GM10248 (cell line): ENCODE measurements around the gene KLHL25.

ENCODE experiments used
- CTCF ChIA-PET: fragments of 300-600 bp; sonication (Branson Sonifier 250); formaldehyde crosslinking; extraction: SDS; loops from one replicate; lab custom pipeline; 2021; ENCODE audit warnings: antibody characterized with exemption; lab: Yijun Ruan, JAX
- POLR2A ChIA-PET: fragments of 350-650 bp; sonication (Branson Sonifier 250); formaldehyde crosslinking; extraction: SDS; loops from one replicate; lab custom pipeline; 2020; ENCODE audit warnings: antibody characterized with exemption; lab: Yijun Ruan, JAX
- DNase-seq: peaks from one replicate; pipeline ENCODE4 v3.0.0; 2012; ENCODE audit errors: extremely low spot score
- TF ChIP-seq, protein P1 (sequence below): IDR thresholded peaks from 2 replicates; pipeline ENCODE4 v1.5.1; 2012; ENCODE audit warnings: mild to moderate bottlenecking, low read depth; ENCODE audit errors: extremely low read depth, missing control alignments, control extremely low read depth

KLHL25 gene

DNA sequence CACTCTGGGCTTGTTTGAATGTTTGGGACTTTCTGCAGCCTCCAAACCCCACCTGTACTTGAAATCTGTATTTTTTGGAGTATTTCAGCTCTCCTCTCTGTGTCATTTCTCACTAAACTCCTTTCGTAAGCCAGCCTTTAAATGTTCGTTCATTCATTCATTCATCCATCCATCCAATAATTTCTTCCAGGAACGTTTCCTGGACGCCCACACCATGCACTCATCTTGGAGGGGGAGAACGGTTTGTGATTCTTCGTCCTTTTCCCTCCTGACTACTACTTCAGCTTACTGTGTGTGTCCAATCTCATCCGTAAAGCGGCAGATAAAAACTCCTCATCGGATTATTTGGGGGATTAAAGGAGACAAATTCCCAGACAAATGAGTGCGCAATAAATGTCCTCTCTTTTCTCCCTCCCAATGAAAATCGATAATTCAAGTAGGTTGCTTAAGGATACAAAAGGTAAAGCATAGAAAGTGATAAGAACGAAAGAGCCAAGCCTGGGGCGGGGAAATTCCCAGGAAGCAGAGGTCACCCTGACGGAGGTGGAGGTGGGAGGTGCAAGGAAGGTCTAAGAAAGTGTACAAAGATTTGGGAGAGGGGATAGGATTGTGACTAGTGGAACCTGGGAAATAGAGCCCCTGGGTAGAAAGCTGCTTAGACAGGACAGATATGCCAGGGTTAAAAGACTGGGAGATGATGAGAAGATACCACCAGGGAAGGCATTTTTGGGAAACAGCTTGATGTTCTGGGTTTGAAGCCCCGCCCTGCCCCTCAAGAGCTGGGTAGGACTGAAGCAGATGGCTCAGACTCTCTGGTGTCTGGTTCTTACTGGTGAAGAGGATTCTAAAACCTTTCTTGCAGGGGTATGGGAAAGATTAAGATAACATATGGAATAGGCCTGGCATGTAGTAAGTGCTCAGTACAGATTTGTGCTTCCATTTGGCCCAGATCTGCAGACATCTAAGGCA, 896 bp upstream of the KLHL25 start:
- POLR2A ChIA-PET = no interaction called here
- TF ChIP-seq, protein P1, sequence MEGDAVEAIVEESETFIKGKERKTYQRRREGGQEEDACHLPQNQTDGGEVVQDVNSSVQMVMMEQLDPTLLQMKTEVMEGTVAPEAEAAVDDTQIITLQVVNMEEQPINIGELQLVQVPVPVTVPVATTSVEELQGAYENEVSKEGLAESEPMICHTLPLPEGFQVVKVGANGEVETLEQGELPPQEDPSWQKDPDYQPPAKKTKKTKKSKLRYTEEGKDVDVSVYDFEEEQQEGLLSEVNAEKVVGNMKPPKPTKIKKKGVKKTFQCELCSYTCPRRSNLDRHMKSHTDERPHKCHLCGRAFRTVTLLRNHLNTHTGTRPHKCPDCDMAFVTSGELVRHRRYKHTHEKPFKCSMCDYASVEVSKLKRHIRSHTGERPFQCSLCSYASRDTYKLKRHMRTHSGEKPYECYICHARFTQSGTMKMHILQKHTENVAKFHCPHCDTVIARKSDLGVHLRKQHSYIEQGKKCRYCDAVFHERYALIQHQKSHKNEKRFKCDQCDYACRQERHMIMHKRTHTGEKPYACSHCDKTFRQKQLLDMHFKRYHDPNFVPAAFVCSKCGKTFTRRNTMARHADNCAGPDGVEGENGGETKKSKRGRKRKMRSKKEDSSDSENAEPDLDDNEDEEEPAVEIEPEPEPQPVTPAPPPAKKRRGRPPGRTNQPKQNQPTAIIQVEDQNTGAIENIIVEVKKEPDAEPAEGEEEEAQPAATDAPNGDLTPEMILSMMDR = no peak
- CTCF ChIA-PET = interaction anchor here (1.6 to 1.7 kb wide), 2 partner anchors 23 to 45 kb away, joined by 5 read pairs; no protein-coding TSS in a partner anchor
- DNase-seq = no peak

DNA sequence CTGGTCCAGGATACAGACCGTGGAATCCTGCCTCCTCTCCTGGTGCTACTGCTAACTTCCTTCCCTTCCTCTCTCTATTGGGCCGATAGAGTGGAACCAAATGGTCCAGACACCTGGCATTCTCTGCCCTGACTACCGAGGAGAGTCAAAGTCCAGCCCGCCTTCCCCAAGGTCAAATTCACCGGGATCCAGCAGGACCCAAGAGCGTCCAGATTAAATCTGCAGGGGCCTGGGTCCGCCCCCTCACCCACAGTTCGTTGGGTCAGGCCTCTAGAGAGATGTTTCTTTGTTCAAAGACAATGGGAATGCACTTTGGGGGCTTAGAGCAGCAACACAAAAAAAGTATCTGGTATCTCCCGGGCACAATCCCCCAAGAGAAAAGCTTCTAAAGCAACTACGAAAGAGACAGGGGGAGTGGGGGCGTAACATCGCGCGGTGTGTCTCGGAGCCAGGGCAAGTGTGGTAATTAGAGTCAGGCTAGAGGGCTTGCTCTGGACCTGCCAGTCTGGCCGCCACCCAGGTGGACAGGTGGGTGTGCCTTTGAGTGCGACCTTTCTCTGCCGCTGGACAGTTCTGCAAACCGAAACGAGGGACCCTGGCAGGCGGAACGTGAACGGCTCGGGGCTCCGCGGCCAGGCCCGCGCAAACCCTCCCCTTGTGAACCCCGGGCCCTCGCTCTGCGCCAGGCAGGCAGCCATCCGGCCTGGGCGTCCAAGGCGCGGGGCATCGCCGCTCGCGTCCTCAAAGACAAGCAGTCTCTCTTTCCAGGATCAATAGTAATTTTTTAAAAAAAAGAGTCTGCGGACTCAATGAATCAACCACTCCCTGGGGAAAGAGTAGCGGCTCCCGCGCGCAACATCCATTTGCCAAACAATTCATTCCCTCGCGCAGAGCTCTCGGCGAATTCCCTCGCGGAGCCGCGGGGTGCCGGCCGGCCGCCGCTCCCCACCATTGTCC, 806 bp downstream of the KLHL25 start:
- ChIA-PET POLR2A (no interaction called here), CTCF (no interaction called here)
- TF ChIP-seq, protein P1 = no peak
- DNase-seq = no peak

- DNase-seq = no peak
- POLR2A ChIA-PET = no interaction called here
- CTCF ChIA-PET = no interaction called here
- TF ChIP-seq, protein P1 = no peak
Measured at GRCh38 chr15:85792912-85793590, 1.7 kb downstream of the KLHL25 start.

DNA sequence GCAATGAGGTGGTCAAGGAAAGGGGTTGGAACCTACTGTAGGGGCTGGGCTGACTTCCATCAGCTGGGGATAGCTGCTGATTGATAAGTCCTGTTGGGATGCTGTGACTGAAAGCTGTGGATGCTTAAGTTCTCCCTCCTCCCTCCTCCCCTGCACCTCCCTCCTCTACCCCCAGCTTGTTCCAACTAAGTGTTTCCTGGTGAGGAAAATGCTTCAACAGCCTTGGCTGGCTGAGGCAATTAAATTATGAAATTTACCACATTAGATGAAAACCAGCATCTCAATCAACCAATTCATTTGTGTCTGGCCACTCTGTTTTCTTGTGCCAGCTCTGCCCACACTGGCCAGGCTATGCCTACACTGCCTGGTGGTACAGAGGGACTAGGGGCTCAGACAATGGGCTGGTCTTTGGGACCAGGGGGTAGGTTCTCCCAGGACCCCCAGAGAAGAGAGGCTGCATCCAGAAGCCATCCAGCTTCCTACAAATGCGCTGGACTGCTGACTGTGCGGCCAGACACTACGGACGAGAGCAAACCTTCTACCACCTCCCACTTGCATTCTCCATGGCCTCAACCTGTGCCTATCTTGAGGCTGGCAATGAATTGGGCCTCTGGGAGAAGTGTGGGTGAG, 2.5 kb downstream of the KLHL25 start:
- ChIA-PET POLR2A (no interaction called here), CTCF (interaction anchor here (3.2 kb wide), 1 partner anchor 13 kb away, joined by 12 read pairs; no protein-coding TSS in a partner anchor)
- TF ChIP-seq, protein P1 = no peak
- DNase-seq = no peak

DNA sequence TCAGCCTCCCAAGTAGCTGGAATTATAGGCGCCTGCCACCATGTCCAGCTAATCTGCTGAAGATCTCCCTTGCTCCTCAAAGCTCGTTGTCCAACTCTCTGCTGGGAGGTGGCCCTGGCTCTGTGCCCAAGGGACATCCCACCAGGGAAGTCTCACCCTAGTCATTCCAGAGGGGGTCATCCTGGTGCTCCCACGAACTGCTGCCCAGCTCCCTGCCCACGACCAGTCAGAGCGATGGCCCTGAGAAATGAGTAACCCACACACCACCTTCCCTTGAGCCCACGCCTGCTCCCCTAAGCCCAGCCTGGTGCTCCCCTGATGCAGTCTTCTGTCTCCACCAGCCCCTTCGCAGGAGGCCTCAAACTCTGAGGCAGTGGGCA, 5.2 kb downstream of the KLHL25 start:
- ChIA-PET CTCF (interaction anchor here (1.1 to 3.2 kb wide), 3 partner anchors 10 to 60 kb away, joined by 3 to 12 read pairs (median 8); no protein-coding TSS in a partner anchor), POLR2A (interaction anchor here (0.6 kb wide), 1 partner anchor 14 kb away, joined by 3 read pairs; no protein-coding TSS in a partner anchor)
- TF ChIP-seq, protein P1 = no peak
- no peak for DNase-seq
